ENCODE data around the gene CACNG4. TPM values are rescaled to one million over a fixed set of nuclear protein-coding genes. Genes with fewer than 3 reads are reported as not detected.

CACNG4 gene
- total and polyA plus RNA-seq, 4 experiments from 2014 or later: not detected

GRCh38 chr17:67011527-67012175, 47.1 kb downstream of the CACNG4 start:
- Histone ChIP-seq H3K27me3 (ENCODE audit: insufficient read depth, low read length) (no peaks in the 10 kb centered on the region), H3K9me3 (ENCODE audit: control insufficient read depth in 1 of 2, low read length in 2 of 2) (no peaks in the 10 kb centered on the region), H3K36me3 (ENCODE audit: insufficient read depth, low read length) (no peaks in the 10 kb centered on the region), H3K4me3 (ENCODE audit: low read length in 2 of 2) (no peak overlapping the region), H3K27ac (ENCODE audit: low read depth, low read length) (no peak overlapping the region), H3K4me1 (ENCODE audit: insufficient read depth, low read length) (no peaks in the 10 kb centered on the region)
- no peak for DNase-seq
- no peak overlapping the region for H3K27ac Mint-ChIP-seq
- CTCF ChIA-PET (ENCODE audit: partially characterized antibody): no interaction called here
- peaks cover 0 to 6% (median 2%) of the 10 kb centered on the region in 8 donors for H3K9me3 Mint-ChIP-seq
- intact Hi-C loops (cut with micrococcal nuclease): no loop called here
- H3K4me1 Mint-ChIP-seq: no peaks in the 10 kb centered on the region
- H3K27me3 Mint-ChIP-seq: peaks cover 9 to 23% of the 10 kb centered on the region in 2 donors
- POLR2A ChIA-PET (ENCODE audit: partially characterized antibody): no interaction called here
- H3K4me3 Mint-ChIP-seq: no peak overlapping the region
- H3K36me3 Mint-ChIP-seq: no peaks in the 10 kb centered on the region

GRCh38 chr17:67013891-67014290, 49.4 kb downstream of the CACNG4 start:
- DNase-seq: no peak
- no peak overlapping the region for H3K27ac ChIP-seq (ENCODE audit: low read depth, low read length)
- H3K27me3 ChIP-seq (ENCODE audit: insufficient read depth, low read length): no peaks in the 10 kb centered on the region
- H3K36me3 ChIP-seq (ENCODE audit: insufficient read depth, low read length): no peaks in the 10 kb centered on the region
- H3K9me3 ChIP-seq (ENCODE audit: control insufficient read depth in 1 of 2, low read length in 2 of 2): no peaks in the 10 kb centered on the region
- POLR2A ChIA-PET (ENCODE audit: partially characterized antibody): no interaction called here
- Mint-ChIP-seq H3K4me3 (no peak overlapping the region), H3K4me1 (no peaks in the 10 kb centered on the region), H3K36me3 (no peaks in the 10 kb centered on the region), H3K27me3 (peaks cover 8 to 17% of the 10 kb centered on the region in 2 donors), H3K27ac (no peak overlapping the region), H3K9me3 (peaks cover 0 to 4% (median 0%) of the 10 kb centered on the region in 8 donors)
- CTCF ChIA-PET (ENCODE audit: partially characterized antibody): no interaction called here
- H3K4me1 ChIP-seq (ENCODE audit: insufficient read depth, low read length): no peaks in the 10 kb centered on the region
- no peak overlapping the region for H3K4me3 ChIP-seq (ENCODE audit: low read length in 2 of 2)
- intact Hi-C loops (cut with micrococcal nuclease): no loop called here

- Mint-ChIP-seq H3K36me3 (no peaks in the 10 kb centered on the region), H3K4me1 (no peaks in the 10 kb centered on the region), H3K27ac (no peak overlapping the region), H3K27me3 (peaks cover 8 to 14% of the 10 kb centered on the region in 2 donors), H3K4me3 (no peak overlapping the region), H3K9me3 (peaks cover 0 to under 1% (median 0%) of the 10 kb centered on the region in 8 donors)
- Histone ChIP-seq H3K36me3 (ENCODE audit: insufficient read depth, low read length) (no peaks in the 10 kb centered on the region), H3K4me3 (ENCODE audit: low read length in 2 of 2) (no peak overlapping the region), H3K27me3 (ENCODE audit: insufficient read depth, low read length) (no peaks in the 10 kb centered on the region), H3K9me3 (ENCODE audit: control insufficient read depth in 1 of 2, low read length in 2 of 2) (no peaks in the 10 kb centered on the region), H3K4me1 (ENCODE audit: insufficient read depth, low read length) (no peaks in the 10 kb centered on the region), H3K27ac (ENCODE audit: low read depth, low read length) (no peak overlapping the region)
- ChIA-PET CTCF (ENCODE audit: partially characterized antibody) (no interaction called here), POLR2A (ENCODE audit: partially characterized antibody) (no interaction called here)
- no peak for DNase-seq
- intact Hi-C loops (cut with micrococcal nuclease): no loop called here
These were observed 50.5 kb downstream of the CACNG4 start for GRCh38 chr17:67015001-67015400.

- DNase-seq: no peak
- no peak overlapping the region for H3K27ac Mint-ChIP-seq
- Histone ChIP-seq H3K27me3 (ENCODE audit: insufficient read depth, low read length) (no peaks in the 10 kb centered on the region), H3K9me3 (ENCODE audit: control insufficient read depth in 1 of 2, low read length in 2 of 2) (no peaks in the 10 kb centered on the region), H3K4me3 (ENCODE audit: low read length in 2 of 2) (no peak overlapping the region), H3K4me1 (ENCODE audit: insufficient read depth, low read length) (no peaks in the 10 kb centered on the region), H3K27ac (ENCODE audit: low read depth, low read length) (no peak overlapping the region), H3K36me3 (ENCODE audit: insufficient read depth, low read length) (no peaks in the 10 kb centered on the region)
- H3K4me1 Mint-ChIP-seq: no peaks in the 10 kb centered on the region
- intact Hi-C loops (cut with micrococcal nuclease): no loop called here
- ChIA-PET POLR2A (ENCODE audit: partially characterized antibody) (no interaction called here), CTCF (ENCODE audit: partially characterized antibody) (no interaction called here)
- H3K4me3 Mint-ChIP-seq: no peak overlapping the region
- H3K36me3 Mint-ChIP-seq: no peaks in the 10 kb centered on the region
- peaks cover 7 to 9% of the 10 kb centered on the region in 2 donors for H3K27me3 Mint-ChIP-seq
- no peaks in the 10 kb centered on the region for H3K9me3 Mint-ChIP-seq
These were observed 51.7 kb downstream of the CACNG4 start for GRCh38 chr17:67016039-67016762.

DNA sequence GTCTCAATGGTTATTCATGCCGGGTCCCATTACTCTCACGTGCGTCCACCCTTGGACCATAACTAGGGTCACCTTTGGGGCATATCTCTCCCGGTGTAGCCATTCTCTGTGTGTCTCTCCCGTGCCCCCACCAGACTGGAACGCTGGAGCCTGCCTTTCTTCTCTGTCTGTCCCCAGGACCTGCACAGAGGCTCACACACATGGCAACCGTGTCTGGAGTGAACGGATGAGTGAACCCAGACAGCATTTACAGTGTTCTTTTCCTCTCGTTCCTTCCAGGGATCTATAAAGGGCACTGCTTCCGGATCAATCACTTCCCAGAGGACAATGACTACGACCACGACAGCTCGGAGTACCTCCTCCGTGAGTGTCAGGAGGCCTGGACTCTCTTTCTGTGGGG, 53.4 kb downstream of the CACNG4 start:
- H3K4me3 ChIP-seq (ENCODE audit: low read length in 2 of 2): no peak overlapping the region
- DNase-seq: no peak
- Mint-ChIP-seq H3K27ac (no peak overlapping the region), H3K4me3 (no peak overlapping the region), H3K4me1 (no peaks in the 10 kb centered on the region), H3K27me3 (peaks cover 5% of the 10 kb centered on the region in 2 donors), H3K36me3 (no peaks in the 10 kb centered on the region), H3K9me3 (no peaks in the 10 kb centered on the region)
- ChIA-PET CTCF (ENCODE audit: partially characterized antibody) (no interaction called here), POLR2A (ENCODE audit: partially characterized antibody) (no interaction called here)
- H3K36me3 ChIP-seq (ENCODE audit: insufficient read depth, low read length): no peaks in the 10 kb centered on the region
- intact Hi-C loops (cut with micrococcal nuclease): no loop called here
- no peak overlapping the region for H3K27ac ChIP-seq (ENCODE audit: low read depth, low read length)
- no peaks in the 10 kb centered on the region for H3K4me1 ChIP-seq (ENCODE audit: insufficient read depth, low read length)
- H3K9me3 ChIP-seq (ENCODE audit: control insufficient read depth in 1 of 2, low read length in 2 of 2): no peaks in the 10 kb centered on the region
- H3K27me3 ChIP-seq (ENCODE audit: insufficient read depth, low read length): no peaks in the 10 kb centered on the region

- ChIA-PET CTCF (ENCODE audit: partially characterized antibody) (no interaction called here), POLR2A (ENCODE audit: partially characterized antibody) (no interaction called here)
- Mint-ChIP-seq H3K4me3 (no peak overlapping the region), H3K27ac (no peak overlapping the region), H3K36me3 (no peaks in the 10 kb centered on the region), H3K27me3 (peaks cover 5% of the 10 kb centered on the region in 2 donors), H3K9me3 (no peaks in the 10 kb centered on the region), H3K4me1 (no peaks in the 10 kb centered on the region)
- no peaks in the 10 kb centered on the region for H3K27me3 ChIP-seq (ENCODE audit: insufficient read depth, low read length)
- no peaks in the 10 kb centered on the region for H3K36me3 ChIP-seq (ENCODE audit: insufficient read depth, low read length)
- intact Hi-C loops (cut with micrococcal nuclease): no loop called here
- DNase-seq: no peak
- no peaks in the 10 kb centered on the region for H3K9me3 ChIP-seq (ENCODE audit: control insufficient read depth in 1 of 2, low read length in 2 of 2)
- no peaks in the 10 kb centered on the region for H3K4me1 ChIP-seq (ENCODE audit: insufficient read depth, low read length)
- H3K4me3 ChIP-seq (ENCODE audit: low read length in 2 of 2): no peak overlapping the region
- no peak overlapping the region for H3K27ac ChIP-seq (ENCODE audit: low read depth, low read length)
These were observed 54.2 kb downstream of the CACNG4 start for GRCh38 chr17:67018471-67019434.

- no peaks in the 10 kb centered on the region for H3K36me3 Mint-ChIP-seq
- Histone ChIP-seq H3K4me3 (ENCODE audit: low read length in 2 of 2) (no peak overlapping the region), H3K27me3 (ENCODE audit: insufficient read depth, low read length) (no peaks in the 10 kb centered on the region), H3K4me1 (ENCODE audit: insufficient read depth, low read length) (no peaks in the 10 kb centered on the region), H3K36me3 (ENCODE audit: insufficient read depth, low read length) (no peaks in the 10 kb centered on the region), H3K9me3 (ENCODE audit: control insufficient read depth in 1 of 2, low read length in 2 of 2) (no peaks in the 10 kb centered on the region), H3K27ac (ENCODE audit: low read depth, low read length) (no peak overlapping the region)
- no peaks in the 10 kb centered on the region for H3K9me3 Mint-ChIP-seq
- ChIA-PET POLR2A (ENCODE audit: partially characterized antibody) (no interaction called here), CTCF (ENCODE audit: partially characterized antibody) (no interaction called here)
- no peak for DNase-seq
- no peaks in the 10 kb centered on the region for H3K4me1 Mint-ChIP-seq
- no peak overlapping the region for H3K4me3 Mint-ChIP-seq
- H3K27ac Mint-ChIP-seq: no peak overlapping the region
- H3K27me3 Mint-ChIP-seq: peaks cover 5 to 7% of the 10 kb centered on the region in 2 donors
- intact Hi-C loops (cut with micrococcal nuclease): no loop called here
These were observed 55.3 kb downstream of the CACNG4 start for GRCh38 chr17:67019809-67020208.

All from CD4-positive, alpha-beta memory T cell (primary cell).